Measurements from ENCODE around the gene SMC1B. TPM values are rescaled to one million over a fixed set of nuclear protein-coding genes. Genes with fewer than 3 reads are reported as not detected.
A peak's percentile ranks its signal among the peaks of the same experiment; 100 is the strongest.

Gene SMC1B
- total and polyA plus RNA-seq, 2 experiments from 2014 or later, result 0.10 TPM; not detected in 1

- Histone ChIP-seq H3K4me1 (ENCODE audit: insufficient read depth) (peaks cover 44% of the 10 kb centered on the region), H3K9me2 (replicated peaks; ENCODE audit: insufficient read depth) (no peaks in the 10 kb centered on the region), H4K20me1 (ENCODE audit: insufficient read depth, poor library complexity, severe bottlenecking) (no peaks in the 10 kb centered on the region), H3K9me3 (ENCODE audit: low read depth) (no peaks in the 10 kb centered on the region), H3K79me2 (no peaks in the 10 kb centered on the region), H3K36me3 (replicated peaks; ENCODE audit: insufficient read depth, low read depth) (no peaks in the 10 kb centered on the region), H3K4me2 (no peak overlapping the region), H3K27me3 (no peaks in the 10 kb centered on the region), H3K4me3 (no peak overlapping the region), H2AFZ (no peak overlapping the region), H3K27ac (peak overlapping the region; percentile 82)
- no peak for DNase-seq (ENCODE audit: low spot score)
- WGBS (ENCODE audit: low lambda C conversion rate, missing lambda C conversion rate), result 67% methylated on average over 8 of the region's 8 CpGs
- TF ChIP-seq, protein P1, sequence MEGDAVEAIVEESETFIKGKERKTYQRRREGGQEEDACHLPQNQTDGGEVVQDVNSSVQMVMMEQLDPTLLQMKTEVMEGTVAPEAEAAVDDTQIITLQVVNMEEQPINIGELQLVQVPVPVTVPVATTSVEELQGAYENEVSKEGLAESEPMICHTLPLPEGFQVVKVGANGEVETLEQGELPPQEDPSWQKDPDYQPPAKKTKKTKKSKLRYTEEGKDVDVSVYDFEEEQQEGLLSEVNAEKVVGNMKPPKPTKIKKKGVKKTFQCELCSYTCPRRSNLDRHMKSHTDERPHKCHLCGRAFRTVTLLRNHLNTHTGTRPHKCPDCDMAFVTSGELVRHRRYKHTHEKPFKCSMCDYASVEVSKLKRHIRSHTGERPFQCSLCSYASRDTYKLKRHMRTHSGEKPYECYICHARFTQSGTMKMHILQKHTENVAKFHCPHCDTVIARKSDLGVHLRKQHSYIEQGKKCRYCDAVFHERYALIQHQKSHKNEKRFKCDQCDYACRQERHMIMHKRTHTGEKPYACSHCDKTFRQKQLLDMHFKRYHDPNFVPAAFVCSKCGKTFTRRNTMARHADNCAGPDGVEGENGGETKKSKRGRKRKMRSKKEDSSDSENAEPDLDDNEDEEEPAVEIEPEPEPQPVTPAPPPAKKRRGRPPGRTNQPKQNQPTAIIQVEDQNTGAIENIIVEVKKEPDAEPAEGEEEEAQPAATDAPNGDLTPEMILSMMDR (IDR thresholded peaks at IDR 0.05; ENCODE audit: poor library complexity), result no peak
- no peak for TF ChIP-seq EZH2 (IDR thresholded peaks at IDR 0.05; ENCODE audit: borderline replicate concordance)
- TF ChIP-seq EZH2phosphoT487 (IDR thresholded peaks at IDR 0.05; ENCODE audit: low read depth, severe bottlenecking, unreplicated experiment), result no peak
These were observed 39.4 kb upstream of the SMC1B start for GRCh38 chr22:45452565-45453379.

GRCh38 chr22:45451972-45452371 lies 38.6 kb upstream of the SMC1B start:
- 86% methylated on average over 6 of the region's 6 CpGs for WGBS (ENCODE audit: low lambda C conversion rate, missing lambda C conversion rate)
- peaks cover 44% of the 10 kb centered on the region for H3K4me1 ChIP-seq (ENCODE audit: insufficient read depth)
- H3K4me3 ChIP-seq, result no peak overlapping the region
- no peaks in the 10 kb centered on the region for H3K36me3 ChIP-seq (replicated peaks; ENCODE audit: insufficient read depth, low read depth)
- peak overlapping the region; percentile 82 for H3K27ac ChIP-seq
- H3K79me2 ChIP-seq, result no peaks in the 10 kb centered on the region
- H3K9me3 ChIP-seq (ENCODE audit: low read depth), result no peaks in the 10 kb centered on the region
- no peak overlapping the region for H2AFZ ChIP-seq
- DNase-seq (ENCODE audit: low spot score), result no peak
- TF ChIP-seq, protein P1 (IDR thresholded peaks at IDR 0.05; ENCODE audit: poor library complexity), result no peak
- TF ChIP-seq EZH2phosphoT487 (IDR thresholded peaks at IDR 0.05; ENCODE audit: low read depth, severe bottlenecking, unreplicated experiment), result no peak
- TF ChIP-seq EZH2 (IDR thresholded peaks at IDR 0.05; ENCODE audit: borderline replicate concordance), result no peak
- H3K27me3 ChIP-seq, result no peaks in the 10 kb centered on the region
- no peak overlapping the region for H3K4me2 ChIP-seq
- no peaks in the 10 kb centered on the region for H4K20me1 ChIP-seq (ENCODE audit: insufficient read depth, poor library complexity, severe bottlenecking)
- H3K9me2 ChIP-seq (replicated peaks; ENCODE audit: insufficient read depth), result no peaks in the 10 kb centered on the region

- H3K9me3 ChIP-seq (ENCODE audit: low read depth), result no peaks in the 10 kb centered on the region
- H3K4me1 ChIP-seq (ENCODE audit: insufficient read depth), result peaks cover 44% of the 10 kb centered on the region
- peak; percentile 57 for DNase-seq (ENCODE audit: low spot score)
- peak overlapping the region; percentile 86 for H3K27ac ChIP-seq
- no peaks in the 10 kb centered on the region for H3K79me2 ChIP-seq
- H3K4me2 ChIP-seq, result no peak overlapping the region
- no peaks in the 10 kb centered on the region for H3K9me2 ChIP-seq (replicated peaks; ENCODE audit: insufficient read depth)
- H2AFZ ChIP-seq, result no peak overlapping the region
- no peaks in the 10 kb centered on the region for H3K27me3 ChIP-seq
- H3K4me3 ChIP-seq, result no peak overlapping the region
- 47% methylated on average over 12 of the region's 12 CpGs for WGBS (ENCODE audit: low lambda C conversion rate, missing lambda C conversion rate)
- H4K20me1 ChIP-seq (ENCODE audit: insufficient read depth, poor library complexity, severe bottlenecking), result no peaks in the 10 kb centered on the region
- H3K36me3 ChIP-seq (replicated peaks; ENCODE audit: insufficient read depth, low read depth), result no peaks in the 10 kb centered on the region
- TF ChIP-seq EZH2phosphoT487 (IDR thresholded peaks at IDR 0.05; ENCODE audit: low read depth, severe bottlenecking, unreplicated experiment) (no peak), EZH2 (IDR thresholded peaks at IDR 0.05; ENCODE audit: borderline replicate concordance) (no peak)
- TF ChIP-seq, protein P1 (IDR thresholded peaks at IDR 0.05; ENCODE audit: poor library complexity), result no peak
These were observed 37.7 kb upstream of the SMC1B start for GRCh38 chr22:45450921-45451651.

All from hepatocyte (in vitro differentiated cells).